Endometrial microvascular endothelial cells (primary cell): ENCODE data around the gene FSHR. TPM values are rescaled to one million over a fixed set of nuclear protein-coding genes. Genes with fewer than 3 reads are reported as not detected.

Experiments
- in situ Hi-C: cut with HindIII; loops from 2 replicates; pipeline ENCODE4 v1.10.0; 2017; ENCODE audit warnings: low sequenced_read_pairs, low pct_unique_long_range_greater_than_20kb; ENCODE audit errors: inconsistent ontology term
- total RNA-seq: library from RNA; depleted of rRNA; stranded (reverse); fragments of >200 nt; gene quantifications from one replicate; pipeline ENCODE4 v1.2.3, GENCODE V29; 2015; ENCODE audit errors: inconsistent ontology term

Gene FSHR
- total RNA-seq, 1 donor from 2014 or later, result not detected

- in situ Hi-C loops, result no loop called here
Measured at GRCh38 chr2:48984922-48985321, 169.4 kb downstream of the FSHR start.

GRCh38 chr2:48983551-48983950 lies 170.8 kb downstream of the FSHR start:
- in situ Hi-C loops, result no loop called here

- in situ Hi-C loops, result no loop called here
Measured at GRCh38 chr2:48982887-48983435, 171.4 kb downstream of the FSHR start.

GRCh38 chr2:48980846-48981245 lies 173.5 kb downstream of the FSHR start:
- in situ Hi-C loops, result no loop called here

GRCh38 chr2:48979691-48980090 lies 174.6 kb downstream of the FSHR start:
- in situ Hi-C loops, result no loop called here

- in situ Hi-C loops, result no loop called here
Measured at GRCh38 chr2:48978131-48978530, 176.2 kb downstream of the FSHR start.

- in situ Hi-C loops, result no loop called here
Measured at GRCh38 chr2:48971801-48972200, 182.5 kb downstream of the FSHR start.

- in situ Hi-C loops, result no loop called here
Measured at GRCh38 chr2:48968011-48968410, 186.3 kb downstream of the FSHR start.

- in situ Hi-C loops, result no loop called here
Measured at GRCh38 chr2:48965204-48965603, 189.1 kb downstream of the FSHR start.

GRCh38 chr2:48961009-48961408 lies 193.3 kb downstream of the FSHR start:
- in situ Hi-C loops, result no loop called here

- in situ Hi-C loops, result no loop called here
Measured at GRCh38 chr2:48954935-48955334, 199.4 kb downstream of the FSHR start.

GRCh38 chr2:48954311-48954710 lies 200.0 kb downstream of the FSHR start:
- in situ Hi-C loops, result no loop called here

GRCh38 chr2:48952614-48953013 lies 201.7 kb downstream of the FSHR start:
- in situ Hi-C loops, result no loop called here

- in situ Hi-C loops, result no loop called here
Measured at GRCh38 chr2:48952143-48952542, 202.2 kb downstream of the FSHR start.

GRCh38 chr2:48948400-48949125 lies 205.8 kb downstream of the FSHR start:
- in situ Hi-C loops, result no loop called here

- in situ Hi-C loops, result no loop called here
Measured at GRCh38 chr2:48946449-48947048, 207.8 kb downstream of the FSHR start.

- in situ Hi-C loops, result no loop called here
Measured at GRCh38 chr2:48944956-48945355, 209.4 kb downstream of the FSHR start.

GRCh38 chr2:48943436-48943835 lies 210.9 kb downstream of the FSHR start:
- in situ Hi-C loops, result no loop called here

- in situ Hi-C loops, result no loop called here
Measured at GRCh38 chr2:48941908-48942307, 212.4 kb downstream of the FSHR start.

- in situ Hi-C loops, result no loop called here
Measured at GRCh38 chr2:48941456-48941855, 212.9 kb downstream of the FSHR start.
